Kasumi-1 (cell line): ENCODE data around the gene CIROP.

ENCODE experiments used
- DNase-seq, 2 experiments: peaks; one replicate each; lab custom pipeline; 2025; lab: John Stamatoyannopoulos, UW

The CIROP gene

DNA sequence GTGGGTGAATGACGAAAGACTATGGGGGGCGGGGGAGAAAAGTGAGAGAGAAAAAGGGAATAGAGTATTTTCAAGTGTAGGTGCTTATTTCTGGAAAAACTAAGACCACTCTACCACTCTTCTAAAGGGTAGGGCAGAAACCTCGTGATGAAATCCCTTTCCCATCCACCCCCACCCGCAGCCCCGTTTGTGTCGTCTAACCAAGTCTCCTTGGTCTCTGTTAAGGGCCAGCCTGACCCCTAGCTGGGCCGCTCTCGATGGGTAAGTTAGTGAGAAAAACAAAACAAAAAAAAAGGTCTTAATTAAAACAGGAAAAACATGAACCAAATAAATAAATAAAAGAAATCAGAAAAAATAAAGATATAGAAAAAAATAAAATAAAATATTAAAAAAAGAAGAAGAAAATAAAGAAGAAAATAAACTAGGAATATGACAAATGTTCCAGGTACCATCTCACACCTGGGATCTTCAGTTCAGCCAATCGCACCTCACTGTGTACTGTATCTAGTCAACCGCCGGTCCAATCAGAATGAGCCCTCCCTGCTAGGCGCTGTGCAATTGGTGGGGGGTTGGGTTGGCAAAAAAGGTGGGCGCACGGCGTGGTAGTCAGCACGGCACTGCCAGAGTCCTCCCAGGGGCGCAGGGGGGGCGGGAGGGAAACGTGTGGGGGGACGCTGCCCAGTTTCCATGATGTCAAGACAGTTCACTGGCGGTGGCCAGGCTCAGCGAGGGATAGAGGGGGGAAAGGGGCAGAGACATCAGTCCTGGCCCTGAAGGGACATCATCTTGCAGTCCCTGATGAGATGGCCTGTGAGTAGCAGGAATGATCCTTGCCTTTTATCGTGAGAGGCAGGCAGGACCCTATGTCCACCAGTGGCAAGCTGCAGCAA is 37.7 kb downstream of the CIROP start:
- DNase-seq = no peak

DNA sequence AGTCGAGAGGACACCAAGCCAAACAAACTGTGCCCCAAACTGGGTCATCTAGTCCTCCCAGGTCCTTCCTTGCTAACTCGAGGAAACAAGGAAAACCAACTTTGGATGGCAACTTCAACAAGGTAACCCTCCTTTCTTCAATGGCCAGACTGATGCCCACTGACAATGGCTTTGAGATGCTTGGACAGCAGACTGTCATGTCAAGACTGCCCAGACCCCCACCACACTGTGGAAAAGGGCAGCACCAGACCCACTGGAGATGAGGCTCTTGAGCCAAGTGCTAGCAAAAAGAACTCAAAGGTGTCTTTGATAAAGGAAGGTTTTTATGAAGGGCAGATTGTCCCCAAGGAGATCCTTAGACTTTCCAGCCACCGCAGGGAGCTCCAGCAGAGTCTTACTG is 38.4 kb downstream of the CIROP start:
- no peak for DNase-seq

DNA sequence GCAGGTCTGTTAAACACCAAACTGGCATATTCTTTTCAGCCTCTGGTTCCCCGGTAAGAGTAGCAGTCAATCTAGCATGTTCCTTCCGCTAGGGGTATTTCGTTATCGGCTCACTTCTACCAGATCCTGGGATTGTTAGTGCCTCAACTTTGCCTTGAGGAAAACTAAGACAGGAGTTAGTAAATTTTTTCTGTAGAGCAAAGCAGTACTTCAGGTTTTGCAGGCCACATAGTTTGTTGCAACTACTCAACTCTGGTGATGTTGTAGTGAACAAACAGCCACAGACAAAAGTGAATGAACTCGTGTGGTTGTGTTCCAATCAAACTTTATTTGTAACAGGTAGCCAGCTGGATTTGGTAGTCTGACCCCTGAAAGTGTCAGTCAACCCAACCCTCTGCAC is 41.2 kb downstream of the CIROP start:
- DNase-seq = no peak

DNA sequence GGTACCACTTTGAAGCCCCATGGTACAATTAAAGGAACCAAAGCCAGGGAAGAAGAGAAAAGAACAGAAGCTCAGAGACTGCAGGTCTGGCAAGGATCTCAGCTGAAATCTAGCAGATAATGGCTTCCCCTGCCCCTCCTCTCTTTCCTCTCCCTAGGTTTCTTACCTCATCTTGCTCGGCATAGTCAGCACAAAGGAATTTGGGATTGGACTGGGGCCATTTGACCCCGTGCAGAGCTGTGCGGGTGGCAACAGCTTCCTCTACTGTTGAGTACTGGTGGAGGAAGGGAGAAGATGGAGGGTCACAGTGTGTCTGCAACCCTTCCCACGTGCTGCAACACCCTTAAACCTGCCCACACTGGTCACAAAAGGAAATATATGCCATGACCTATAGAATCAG is 42.8 kb downstream of the CIROP start:
- no peak for DNase-seq

DNA sequence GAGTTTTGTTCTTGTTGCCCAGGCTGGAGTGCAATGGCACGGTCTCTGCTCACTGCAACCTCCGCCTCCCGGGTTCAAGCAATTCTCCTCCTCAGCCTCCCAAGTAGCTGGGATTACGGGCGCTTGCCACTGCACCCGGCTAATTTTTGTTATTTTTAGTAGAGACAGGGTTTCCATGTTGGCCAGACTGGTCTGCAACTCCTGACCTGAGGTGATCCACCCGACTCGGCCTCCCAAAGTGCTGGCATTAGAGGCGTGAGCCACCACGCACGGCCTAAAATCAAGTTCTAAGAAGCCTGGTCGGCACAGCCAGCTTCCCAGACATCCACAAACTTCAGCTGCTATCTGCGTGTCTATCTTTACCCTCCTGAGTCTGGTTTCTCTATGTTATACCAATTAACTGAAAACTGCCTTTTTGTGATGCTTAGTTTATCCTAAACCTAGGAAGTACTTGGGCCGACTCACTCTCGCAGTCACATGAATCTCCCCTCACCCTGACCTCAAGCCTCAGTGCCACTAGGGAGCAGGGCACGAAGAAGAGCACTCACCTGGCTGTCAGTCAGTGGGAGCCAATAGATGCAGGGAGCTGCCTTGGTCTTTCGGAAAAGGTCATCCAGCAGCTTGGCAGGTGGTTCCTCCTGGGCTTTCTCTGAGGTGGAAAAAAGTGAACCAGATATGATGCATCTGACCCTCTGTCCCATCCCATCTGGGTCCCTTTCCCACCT is 44.1 kb downstream of the CIROP start:
- no peak for DNase-seq

DNA sequence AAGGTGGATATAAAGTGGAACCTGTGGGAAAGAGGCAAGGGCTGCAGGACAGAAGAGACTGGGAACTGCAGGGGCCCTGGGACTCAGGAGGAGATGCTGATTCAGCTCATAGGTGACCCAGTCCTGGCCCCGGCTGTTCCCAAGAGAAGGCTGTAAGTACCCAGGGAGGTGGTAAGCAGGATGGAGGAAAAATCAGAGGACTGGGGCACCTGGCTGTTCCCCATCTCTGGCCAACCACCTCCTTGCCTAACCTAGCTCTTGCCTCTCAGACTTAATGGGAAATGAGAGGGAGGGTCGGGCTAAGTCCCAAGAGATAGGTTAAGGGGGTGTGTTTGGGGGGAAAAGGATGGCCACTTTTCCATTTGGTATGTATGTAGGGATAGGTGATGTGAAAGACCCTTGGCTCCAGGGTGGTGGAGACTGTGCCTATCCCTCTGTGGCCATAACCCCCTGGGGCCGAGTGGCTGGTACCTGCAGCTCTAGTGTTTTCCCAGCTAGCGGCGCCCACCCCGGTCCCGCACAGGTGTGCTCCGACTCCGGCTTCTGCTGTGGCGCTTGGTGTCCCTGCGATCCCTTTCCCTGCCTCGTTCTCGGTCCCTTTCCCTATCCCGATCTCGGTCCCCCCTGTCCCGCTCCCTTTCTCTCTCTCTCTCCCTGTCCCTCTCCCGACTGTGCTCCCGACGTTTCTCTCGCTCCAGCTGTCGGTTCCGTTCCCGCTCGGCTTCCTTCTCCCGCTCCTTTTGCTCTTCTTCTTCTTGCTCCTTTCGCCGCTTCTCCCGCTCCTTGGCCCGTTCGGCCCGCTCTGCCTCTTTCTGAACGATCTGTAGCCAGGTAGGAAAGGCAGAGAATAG is 45.9 kb downstream of the CIROP start:
- DNase-seq = no peak

DNA sequence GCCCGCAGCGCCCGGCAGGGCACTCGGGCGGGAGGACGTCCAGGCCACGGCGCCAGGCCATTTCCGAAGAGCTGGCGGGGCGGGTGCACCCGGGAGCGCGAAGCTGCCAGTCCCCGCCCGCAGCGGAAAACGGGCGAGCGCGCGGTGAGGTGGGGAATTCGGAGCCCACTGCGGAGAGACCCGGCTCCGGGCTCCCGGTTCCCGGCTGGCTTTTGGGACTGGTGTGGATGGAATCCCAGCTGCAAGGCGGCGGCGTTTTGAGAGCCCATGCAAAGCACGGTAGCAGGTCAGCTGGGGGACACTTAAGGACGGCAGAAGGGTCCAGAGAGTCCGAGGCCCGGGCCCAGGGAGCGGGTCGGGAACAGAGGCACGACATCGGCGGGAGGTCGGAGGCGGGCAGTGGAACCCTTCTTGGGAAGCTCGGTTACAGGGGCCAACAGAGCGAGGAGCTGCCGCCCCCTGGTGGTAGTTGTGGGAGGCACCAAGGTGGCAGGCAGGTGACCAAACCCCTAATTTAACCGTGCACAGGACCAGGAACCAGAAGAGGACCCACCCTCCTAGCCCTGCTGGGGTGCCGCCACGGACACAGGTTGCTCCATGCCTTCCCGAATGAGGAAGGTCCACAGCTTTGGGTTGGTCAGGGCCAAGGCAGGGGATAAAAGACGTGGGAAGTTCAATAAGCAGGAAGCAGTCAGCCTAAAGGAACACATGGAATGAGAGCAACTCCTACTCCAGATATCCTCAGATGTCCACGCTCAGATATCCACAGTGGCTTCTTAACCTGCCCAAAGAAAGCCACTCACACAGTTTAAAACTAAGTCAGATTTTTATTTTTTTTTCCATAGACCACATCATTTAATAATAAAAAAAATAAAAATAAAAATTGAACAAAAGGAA is 46.8 kb downstream of the CIROP start:
- DNase-seq = no peak

DNA sequence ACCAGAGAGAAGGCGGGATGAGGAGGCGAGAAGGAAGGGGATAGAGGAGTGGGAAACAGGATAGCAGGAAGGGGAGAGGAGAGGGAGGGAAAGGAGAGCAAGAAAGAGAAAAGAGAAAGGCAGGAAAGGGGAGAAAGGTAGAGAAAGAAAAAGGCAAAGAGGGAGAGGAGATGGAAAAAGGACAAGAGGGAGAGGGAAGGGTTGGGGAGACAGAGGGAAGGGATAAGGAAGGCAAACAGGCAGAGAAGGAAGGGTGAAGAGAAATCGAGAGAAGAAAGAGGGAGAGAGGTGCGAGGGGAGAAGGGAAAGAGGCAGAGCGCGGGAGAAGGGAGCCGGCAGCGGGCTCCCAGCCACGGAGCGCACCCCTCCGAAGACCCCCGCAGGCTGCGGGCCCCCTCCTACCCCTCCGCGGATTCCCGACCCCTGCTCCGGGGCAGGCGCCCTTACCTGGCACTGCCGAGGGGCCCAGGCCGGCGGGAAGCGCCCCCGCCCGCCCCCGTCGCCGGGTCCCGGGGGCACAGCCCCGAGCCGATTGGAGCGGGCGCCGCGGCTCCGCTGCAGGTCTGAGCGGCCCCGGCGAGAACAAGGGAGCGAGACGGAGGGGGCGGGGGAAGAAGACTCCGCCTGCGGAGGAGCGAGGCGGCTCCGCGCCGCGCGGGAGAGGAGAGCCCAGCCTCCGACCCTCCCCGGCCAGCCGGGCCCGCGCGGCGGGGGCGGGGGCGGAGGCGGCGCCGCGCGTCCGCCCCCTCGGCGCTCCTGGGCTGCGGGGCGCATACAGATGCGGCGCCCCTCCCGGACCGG is 47.6 kb downstream of the CIROP start, which contains the start of gene CDH24:
CDH24 (minus strand) TSS at position 565 of the 801 bp plus-strand sequence. CDS start 1,787 bp downstream, outside the sequence.
- DNase-seq = no peak

DNA sequence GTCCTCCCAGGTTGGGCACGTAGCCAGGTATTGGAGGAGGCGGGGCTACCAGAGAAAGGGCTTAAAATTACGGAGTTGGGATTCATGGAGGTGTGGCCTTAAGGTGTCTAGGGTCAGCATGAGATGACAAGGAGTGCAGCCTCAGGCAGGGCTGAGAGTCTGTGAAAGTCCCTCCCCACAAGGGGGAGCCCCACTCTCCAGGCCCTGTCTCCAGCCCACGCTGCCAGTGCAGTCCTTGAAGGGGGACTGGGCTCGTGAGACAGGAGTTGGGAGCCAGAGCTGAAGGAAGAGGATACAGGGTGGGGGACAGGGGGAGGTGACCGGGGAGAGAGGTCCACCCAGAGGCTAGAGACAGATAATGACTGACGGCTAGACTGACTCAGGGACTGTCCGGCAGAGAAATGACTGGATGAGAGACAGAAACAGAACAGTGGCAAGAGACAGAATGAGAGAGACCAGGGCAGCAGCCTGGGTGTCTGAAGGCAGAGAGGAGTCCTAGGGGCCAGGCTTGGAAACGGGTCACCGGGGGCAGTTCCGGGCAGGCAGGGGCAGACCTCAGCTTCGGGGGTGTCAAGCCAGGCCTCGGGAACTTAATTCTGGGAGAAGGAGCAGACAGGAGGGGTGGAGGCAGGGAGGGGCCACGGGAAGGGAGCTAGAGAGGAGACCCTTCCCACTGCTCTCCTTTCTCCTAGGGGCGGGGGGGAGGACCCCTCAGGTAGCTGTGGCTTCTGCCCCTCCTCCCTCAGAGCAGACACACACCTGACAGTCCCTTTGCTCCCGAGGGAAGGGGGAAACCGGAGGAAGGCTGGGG is 48.4 kb downstream of the CIROP start:
- no peak for DNase-seq

DNA sequence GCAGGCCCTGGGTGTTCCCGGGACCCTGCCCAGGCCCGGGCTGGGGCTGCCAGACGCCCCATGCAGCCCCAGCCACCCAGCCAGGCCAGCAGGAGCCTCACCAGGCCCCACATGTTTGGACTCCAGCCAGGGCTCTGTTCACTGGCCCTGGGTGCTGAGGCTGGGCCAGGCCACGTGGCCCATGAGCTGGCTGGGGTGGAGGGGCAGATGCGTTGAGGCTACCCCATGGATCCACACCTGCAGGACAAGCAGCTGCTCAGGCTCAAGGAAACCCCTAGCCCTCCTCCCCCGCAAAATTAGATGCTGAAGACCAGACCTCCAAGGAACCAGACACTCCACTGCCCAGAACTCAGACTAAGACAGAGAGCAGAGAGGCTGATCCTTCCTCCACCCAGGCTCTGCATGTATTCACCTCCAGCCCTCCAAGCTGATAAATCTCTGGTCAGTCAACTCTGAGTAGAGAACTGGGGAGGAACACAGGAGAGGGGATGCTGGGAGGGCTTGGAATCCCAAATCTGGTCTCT is 49.1 kb downstream of the CIROP start:
- no peak for DNase-seq

DNA sequence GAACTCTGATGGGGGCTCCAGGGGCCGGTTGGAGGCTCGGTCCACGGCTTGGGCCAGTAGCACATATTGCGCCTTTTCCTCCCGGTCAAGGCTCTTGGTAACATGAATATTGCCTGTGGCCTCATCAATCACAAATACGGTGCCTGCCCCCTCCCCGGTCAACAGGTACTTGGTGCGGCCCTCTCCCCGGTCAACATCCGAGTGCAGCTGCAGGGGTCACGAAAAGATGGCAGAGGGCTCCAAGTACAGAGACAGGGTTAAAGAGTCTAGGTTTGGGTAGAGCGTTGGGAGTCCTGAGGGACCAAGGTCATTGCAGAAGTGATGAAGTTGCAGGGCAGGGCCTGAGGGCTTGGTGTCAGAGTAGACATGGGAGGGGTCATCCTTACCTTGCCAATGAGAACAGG is 49.6 kb downstream of the CIROP start:
- DNase-seq = no peak

DNA sequence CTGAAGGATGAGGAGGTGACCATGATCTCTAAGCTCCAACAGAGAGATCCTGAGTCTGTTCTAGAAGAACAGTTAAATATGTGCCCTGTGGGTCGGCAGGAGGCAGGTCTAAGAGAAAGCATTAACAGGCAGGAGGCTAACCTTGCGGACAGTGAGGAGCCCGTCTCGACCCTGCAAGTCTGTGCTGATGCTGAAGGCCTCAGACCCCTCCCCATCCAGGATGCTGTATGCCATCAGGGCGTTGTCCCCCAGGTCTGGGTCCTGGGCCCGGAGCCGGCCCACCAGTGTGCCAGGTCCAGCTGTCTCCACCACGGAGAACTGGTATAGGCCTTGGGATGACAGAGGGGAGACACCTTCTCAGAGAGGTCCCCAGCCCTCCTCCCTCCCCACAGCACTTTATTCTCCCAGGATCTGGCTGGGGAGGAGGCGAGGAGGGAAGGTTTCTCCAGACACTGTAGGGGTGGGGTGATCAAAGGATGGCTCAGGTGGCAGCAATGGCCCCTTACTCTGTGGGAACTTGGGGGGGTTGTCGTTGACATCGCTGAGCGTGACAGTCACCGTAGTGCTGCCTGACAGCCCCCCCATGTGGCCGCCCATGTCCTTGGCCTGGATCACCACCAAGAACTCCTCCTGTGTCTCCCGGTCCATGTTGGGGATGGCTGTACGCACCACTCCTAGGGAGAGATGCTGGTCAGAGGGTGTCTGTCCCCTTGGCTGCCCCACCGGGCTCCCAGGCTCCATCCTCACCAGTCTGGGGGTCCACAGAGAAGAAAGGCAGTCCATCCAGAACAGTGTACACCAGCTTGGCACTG is 50.6 kb downstream of the CIROP start:
- DNase-seq = no peak

DNA sequence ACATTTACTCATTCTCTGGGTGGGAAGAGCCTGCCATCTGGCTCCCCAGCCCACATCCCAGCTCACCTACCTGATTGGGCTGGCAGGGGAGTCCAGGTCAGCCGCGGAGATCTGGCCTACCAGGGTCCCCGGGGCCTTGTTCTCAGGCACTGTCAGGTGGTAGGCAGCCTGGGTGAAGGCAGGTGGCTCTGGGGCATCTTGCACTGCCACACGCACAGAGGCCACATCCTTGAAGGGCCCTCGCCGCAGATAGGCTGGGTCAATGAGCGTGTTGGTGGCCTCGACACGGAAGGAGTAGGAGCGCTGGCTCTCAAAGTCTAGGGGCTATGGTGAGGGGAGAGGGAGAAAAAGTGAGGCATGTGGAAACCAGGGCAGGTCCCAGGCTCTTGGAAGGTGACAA is 51.4 kb downstream of the CIROP start:
- DNase-seq = no peak

DNA sequence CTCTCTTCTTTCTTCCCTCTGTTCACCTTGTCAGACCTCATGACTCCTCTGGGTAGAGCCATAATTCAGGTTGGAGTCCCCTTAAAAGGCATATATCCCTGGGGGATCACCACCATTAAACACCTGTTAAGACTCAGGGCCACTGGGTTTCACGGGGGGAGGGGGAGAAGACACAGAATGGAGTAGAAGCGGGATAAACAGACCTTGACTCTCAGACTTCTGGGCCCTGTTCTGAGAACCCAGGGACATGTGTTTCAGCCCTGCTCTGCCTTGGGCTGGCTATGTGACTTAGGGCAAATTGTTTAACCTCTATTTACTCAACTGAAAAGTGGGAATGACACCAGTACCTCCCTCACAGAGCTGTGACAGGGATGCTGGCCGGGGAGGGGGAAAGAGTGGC is 52.1 kb downstream of the CIROP start:
- no peak for DNase-seq

DNA sequence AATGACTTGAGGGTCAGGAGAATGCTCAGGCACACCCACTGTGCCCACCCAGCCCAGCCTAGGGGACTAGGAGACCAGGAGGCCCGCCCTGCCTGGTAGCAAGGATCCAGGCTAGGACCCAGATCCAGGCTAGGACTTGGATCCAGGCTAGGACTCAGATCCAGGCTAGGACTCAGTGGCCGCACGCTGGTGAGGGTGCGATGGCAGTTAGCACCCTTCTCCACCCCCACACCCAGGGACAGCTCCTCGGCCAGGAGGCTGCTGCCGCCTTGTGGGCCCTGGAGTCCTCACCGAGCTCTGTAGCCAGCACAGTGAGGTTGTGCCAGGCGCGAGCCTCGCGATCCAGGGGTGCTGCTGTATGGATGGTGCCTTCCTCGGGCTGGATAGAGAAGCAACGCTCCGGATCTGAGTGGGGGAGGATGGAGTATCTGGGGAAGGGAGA is 52.6 kb downstream of the CIROP start:
- no peak for DNase-seq

DNA sequence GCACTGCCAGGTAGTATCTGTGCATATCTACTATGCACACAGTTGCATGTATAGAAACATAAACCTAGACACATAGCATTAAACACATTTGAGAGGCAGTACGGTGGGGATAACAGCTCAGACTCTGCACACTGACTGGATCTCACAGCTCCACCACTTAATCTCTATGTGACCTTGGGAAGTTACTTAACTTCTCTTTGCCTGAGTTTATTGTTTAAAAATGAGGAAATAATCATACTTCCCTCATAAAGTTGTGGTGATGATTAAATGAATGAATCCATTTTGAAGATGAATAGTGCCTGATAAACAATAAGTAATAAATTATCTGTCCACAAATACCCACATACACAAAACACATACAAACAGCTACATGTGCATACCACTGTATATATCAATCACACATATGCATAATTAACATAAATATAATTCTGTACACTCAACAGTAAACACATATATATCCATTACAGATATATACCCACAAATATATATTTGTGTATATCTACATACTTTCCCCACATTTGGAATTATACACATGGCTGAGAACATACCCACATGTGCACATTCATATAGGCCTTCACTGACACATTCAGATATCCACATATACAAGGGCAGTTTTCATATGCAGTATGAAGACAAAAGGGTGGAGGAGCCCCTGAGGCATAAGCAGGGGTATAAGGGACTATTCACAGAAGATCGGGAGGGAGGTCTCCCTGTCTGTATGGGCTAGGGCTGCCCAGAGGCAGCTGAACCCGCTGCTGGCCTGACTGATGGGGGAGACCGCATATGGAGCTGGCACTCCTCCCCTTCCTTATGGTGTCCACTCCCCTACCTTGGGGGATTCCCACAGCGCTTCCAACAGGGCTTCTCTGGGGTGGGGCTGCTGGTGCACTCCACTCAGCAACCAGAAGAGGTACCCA is 53.4 kb downstream of the CIROP start:
- no peak for DNase-seq
